GM12878 (cell line): Measurements from ENCODE around the gene NFKBIE. TPM values are rescaled to one million over a fixed set of nuclear protein-coding genes. Genes with fewer than 3 reads are reported as not detected.

Source experiments
- BACH1 ChIP-seq: fragments of 450-650 bp; IDR thresholded peaks from 2 replicates; pipeline ENCODE4 v1.6.1; 2017; ENCODE audit warnings: mild to moderate bottlenecking, borderline replicate concordance
- BRCA1 ChIP-seq: IDR thresholded peaks from 2 replicates; pipeline ENCODE4 v1.6.1; 2011; ENCODE audit warnings: low read depth, low read length, improper control_type of control experiment
- ELK1 ChIP-seq: IDR thresholded peaks from 2 replicates; pipeline ENCODE4 v1.6.1; 2012; ENCODE audit warnings: low read depth, low read length, improper control_type of control experiment
- EP300 ChIP-seq, 2 experiments: fragments of 150-350 bp in 1 of 2; IDR thresholded peaks; 2 replicates each; pipeline ENCODE4 v1.6.1; 2011 to 2012; ENCODE audit warnings: low read depth in 2 of 2, low read length in 2 of 2, borderline replicate concordance in 1 of 2, improper control_type of control experiment in 1 of 2, inconsistent platforms in 1 of 2; ENCODE audit not compliant: control insufficient read depth in 1 of 2
- GABPA ChIP-seq: IDR thresholded peaks from 2 replicates; pipeline ENCODE4 v1.6.1; 2014; ENCODE audit warnings: antibody characterized with exemption, low read depth, mild to moderate bottlenecking, inconsistent platforms
- MLLT1 ChIP-seq: fragments of 450-650 bp; IDR thresholded peaks from 2 replicates; pipeline ENCODE4 v1.6.1; 2016; ENCODE audit warnings: mild to moderate bottlenecking
- MXI1 ChIP-seq: fragments of 150-350 bp; IDR thresholded peaks from 2 replicates; pipeline ENCODE4 v1.6.1; 2011; ENCODE audit warnings: low read depth, mild to moderate bottlenecking, inconsistent platforms, low read length, improper control_type of control experiment
- NRF1 ChIP-seq: conservative IDR thresholded peaks from 2 replicates; pipeline ENCODE4 v1.6.1; 2011; ENCODE audit warnings: mild to moderate bottlenecking, low read depth, low read length, improper control_type of control experiment
- POLR2AphosphoS2 ChIP-seq: IDR thresholded peaks from 2 replicates; pipeline ENCODE4 v1.6.1; 2011; ENCODE audit warnings: low read depth, mild to moderate bottlenecking, low read length, improper control_type of control experiment, moderate library complexity
- TCF12 ChIP-seq: IDR thresholded peaks from 2 replicates; pipeline ENCODE4 v1.6.1; 2011; ENCODE audit warnings: low read depth, mild to moderate bottlenecking, low read length
- ZNF622 ChIP-seq: fragments of 450-650 bp; IDR thresholded peaks from 2 replicates; pipeline ENCODE4 v1.6.1; 2017; ENCODE audit warnings: mild to moderate bottlenecking, inconsistent platforms
- polyA plus RNA-seq, 11 experiments: library from polyadenylated mRNA; depleted of rRNA in 4 of 11; unstranded in 6 of 11; stranded (reverse) in 5 of 11; fragments of >200 nt; fragmentation: Nextera tagmentation in 4 of 11; fragmentation: Illumina TruSeq in 1 of 11; extraction: Ambion mirVana in 4 of 11; extraction: Trizol in 1 of 11; gene quantifications; 1 replicate in 1 of 11; 2 replicates in 10 of 11; pipeline versions ENCODE4 v1.2.1 to v1.2.3, GENCODE V29; 2011 to 2016; ENCODE audit warnings: inconsistent platforms in 2 of 11, missing spikeins in 2 of 11, low read depth in 1 of 11
- total RNA-seq, 4 experiments: library from RNA; depleted of rRNA in 3 of 4; stranded (reverse); fragments of >200 nt in 3 of 4; fragmentation: Illumina TruSeq in 1 of 4; extraction: Trizol in 1 of 4; gene quantifications; 2 replicates each; pipeline versions ENCODE4 v1.2.1 to v1.2.3, GENCODE V29; 2013 to 2021
- TF ChIP-seq, protein P1 (sequence below): IDR thresholded peaks from 2 replicates; pipeline ENCODE4 v1.6.1; 2012; ENCODE audit warnings: low read depth, low read length, improper control_type of control experiment
- TF ChIP-seq, protein P2 (sequence below): fragments of 450-650 bp; IDR thresholded peaks from 2 replicates; pipeline ENCODE4 v1.6.1; 2017; ENCODE audit warnings: mild to moderate bottlenecking, moderate library complexity
- TF ChIP-seq, protein P3 (sequence below): IDR thresholded peaks from 2 replicates; pipeline ENCODE4 v1.6.1; 2012; ENCODE audit warnings: low read depth, low read length, improper control_type of control experiment
- TF ChIP-seq, protein P4 (sequence below): fragments of 450-650 bp; IDR thresholded peaks from 2 replicates; pipeline ENCODE4 v1.6.1; 2017; ENCODE audit warnings: borderline replicate concordance

Gene NFKBIE
- total and polyA plus RNA-seq, 10 of the 15 experiments (the other 5 are each of a cell fraction or from before 2014, with no cell fraction given), result 10.4 to 106 (median 38.8) TPM

DNA sequence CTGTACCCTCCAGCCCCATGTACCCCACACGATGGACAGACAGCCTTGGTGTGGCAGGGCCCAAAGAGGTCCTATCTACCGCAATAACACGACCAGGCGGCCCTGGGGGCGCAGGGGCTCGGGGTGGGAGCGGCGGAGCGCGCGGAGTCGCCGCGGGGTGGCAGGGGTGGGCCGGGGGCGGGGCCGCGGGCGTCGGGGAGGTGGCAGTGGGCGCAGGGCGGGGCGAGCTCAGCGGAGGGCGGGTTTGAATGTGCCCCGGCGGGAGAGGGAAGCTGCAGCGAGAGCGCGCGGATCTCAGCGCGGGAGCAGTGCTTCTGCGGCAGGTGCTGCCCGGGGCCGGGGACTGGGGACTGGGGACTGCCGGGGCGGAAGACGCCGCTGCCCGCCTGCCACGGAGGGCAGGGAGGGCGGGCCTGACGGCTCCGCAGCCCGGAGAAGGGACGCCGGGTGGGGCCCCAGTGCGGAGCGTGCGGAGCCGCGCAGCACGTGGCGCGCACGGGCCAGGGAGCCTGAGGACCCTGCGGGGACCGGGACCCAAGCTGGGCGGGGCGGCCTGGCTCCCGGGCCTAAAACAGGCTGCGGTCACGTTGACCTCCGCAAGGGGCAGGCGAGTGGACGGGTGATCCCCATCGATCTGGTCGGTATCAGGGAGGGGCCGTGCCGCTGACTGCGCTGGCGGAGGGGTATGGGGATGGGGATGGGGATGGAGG is 41.9 kb downstream of the NFKBIE start, which contains the start of gene SLC29A1 (continued):
- TF ChIP-seq MLLT1 (no peak), GABPA (no peak), EP300 (IDR thresholded peaks at IDR 0.05; ENCODE audit: borderline replicate concordance in 1 of 2, control insufficient read depth in 1 of 2, low read depth in 2 of 2, low read length in 2 of 2) (no peak), ZNF622 (no peak), MXI1 (peak; percentile 73), POLR2AphosphoS2 (peak; percentile 46; the same call in 1 of the 2 replicates), BRCA1 (no peak), TCF12 (no peak), NRF1 (no peak), ELK1 (no peak), BACH1 (peak; percentile 43; the same call in 1 of the 2 replicates)
- TF ChIP-seq, protein P1, sequence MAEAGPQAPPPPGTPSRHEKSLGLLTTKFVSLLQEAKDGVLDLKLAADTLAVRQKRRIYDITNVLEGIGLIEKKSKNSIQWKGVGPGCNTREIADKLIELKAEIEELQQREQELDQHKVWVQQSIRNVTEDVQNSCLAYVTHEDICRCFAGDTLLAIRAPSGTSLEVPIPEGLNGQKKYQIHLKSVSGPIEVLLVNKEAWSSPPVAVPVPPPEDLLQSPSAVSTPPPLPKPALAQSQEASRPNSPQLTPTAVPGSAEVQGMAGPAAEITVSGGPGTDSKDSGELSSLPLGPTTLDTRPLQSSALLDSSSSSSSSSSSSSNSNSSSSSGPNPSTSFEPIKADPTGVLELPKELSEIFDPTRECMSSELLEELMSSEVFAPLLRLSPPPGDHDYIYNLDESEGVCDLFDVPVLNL, result peak; percentile 70
- TF ChIP-seq, protein P2, sequence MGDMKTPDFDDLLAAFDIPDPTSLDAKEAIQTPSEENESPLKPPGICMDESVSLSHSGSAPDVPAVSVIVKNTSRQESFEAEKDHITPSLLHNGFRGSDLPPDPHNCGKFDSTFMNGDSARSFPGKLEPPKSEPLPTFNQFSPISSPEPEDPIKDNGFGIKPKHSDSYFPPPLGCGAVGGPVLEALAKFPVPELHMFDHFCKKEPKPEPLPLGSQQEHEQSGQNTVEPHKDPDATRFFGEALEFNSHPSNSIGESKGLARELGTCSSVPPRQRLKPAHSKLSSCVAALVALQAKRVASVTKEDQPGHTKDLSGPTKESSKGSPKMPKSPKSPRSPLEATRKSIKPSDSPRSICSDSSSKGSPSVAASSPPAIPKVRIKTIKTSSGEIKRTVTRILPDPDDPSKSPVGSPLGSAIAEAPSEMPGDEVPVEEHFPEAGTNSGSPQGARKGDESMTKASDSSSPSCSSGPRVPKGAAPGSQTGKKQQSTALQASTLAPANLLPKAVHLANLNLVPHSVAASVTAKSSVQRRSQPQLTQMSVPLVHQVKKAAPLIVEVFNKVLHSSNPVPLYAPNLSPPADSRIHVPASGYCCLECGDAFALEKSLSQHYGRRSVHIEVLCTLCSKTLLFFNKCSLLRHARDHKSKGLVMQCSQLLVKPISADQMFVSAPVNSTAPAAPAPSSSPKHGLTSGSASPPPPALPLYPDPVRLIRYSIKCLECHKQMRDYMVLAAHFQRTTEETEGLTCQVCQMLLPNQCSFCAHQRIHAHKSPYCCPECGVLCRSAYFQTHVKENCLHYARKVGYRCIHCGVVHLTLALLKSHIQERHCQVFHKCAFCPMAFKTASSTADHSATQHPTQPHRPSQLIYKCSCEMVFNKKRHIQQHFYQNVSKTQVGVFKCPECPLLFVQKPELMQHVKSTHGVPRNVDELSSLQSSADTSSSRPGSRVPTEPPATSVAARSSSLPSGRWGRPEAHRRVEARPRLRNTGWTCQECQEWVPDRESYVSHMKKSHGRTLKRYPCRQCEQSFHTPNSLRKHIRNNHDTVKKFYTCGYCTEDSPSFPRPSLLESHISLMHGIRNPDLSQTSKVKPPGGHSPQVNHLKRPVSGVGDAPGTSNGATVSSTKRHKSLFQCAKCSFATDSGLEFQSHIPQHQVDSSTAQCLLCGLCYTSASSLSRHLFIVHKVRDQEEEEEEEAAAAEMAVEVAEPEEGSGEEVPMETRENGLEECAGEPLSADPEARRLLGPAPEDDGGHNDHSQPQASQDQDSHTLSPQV, result no peak
- TF ChIP-seq, protein P3, sequence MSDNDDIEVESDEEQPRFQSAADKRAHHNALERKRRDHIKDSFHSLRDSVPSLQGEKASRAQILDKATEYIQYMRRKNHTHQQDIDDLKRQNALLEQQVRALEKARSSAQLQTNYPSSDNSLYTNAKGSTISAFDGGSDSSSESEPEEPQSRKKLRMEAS, result 0 out of 2 replicates have a peak, but pooled peaks have one; percentile 70
- TF ChIP-seq, protein P4, sequence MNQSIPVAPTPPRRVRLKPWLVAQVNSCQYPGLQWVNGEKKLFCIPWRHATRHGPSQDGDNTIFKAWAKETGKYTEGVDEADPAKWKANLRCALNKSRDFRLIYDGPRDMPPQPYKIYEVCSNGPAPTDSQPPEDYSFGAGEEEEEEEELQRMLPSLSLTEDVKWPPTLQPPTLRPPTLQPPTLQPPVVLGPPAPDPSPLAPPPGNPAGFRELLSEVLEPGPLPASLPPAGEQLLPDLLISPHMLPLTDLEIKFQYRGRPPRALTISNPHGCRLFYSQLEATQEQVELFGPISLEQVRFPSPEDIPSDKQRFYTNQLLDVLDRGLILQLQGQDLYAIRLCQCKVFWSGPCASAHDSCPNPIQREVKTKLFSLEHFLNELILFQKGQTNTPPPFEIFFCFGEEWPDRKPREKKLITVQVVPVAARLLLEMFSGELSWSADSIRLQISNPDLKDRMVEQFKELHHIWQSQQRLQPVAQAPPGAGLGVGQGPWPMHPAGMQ, result no peak
